Globus pallidus (tissue), 1 donor: ENCODE results near the gene COA3.

Experiments
- DNase-seq: peaks from one replicate; pipeline ENCODE4 v3.0.0-alpha.2; 2015; ENCODE audit warnings: low spot score

The COA3 gene

GRCh38 chr17:42817866-42818265, 19.4 kb upstream of the COA3 start:
- no peak for DNase-seq

- no peak for DNase-seq
Measured at GRCh38 chr17:42814633-42815399, 16.3 kb upstream of the COA3 start.

- DNase-seq = no peak
Measured at GRCh38 chr17:42809250-42809649, 10.7 kb upstream of the COA3 start.

- DNase-seq = no peak
Measured at GRCh38 chr17:42806249-42806648, 7.7 kb upstream of the COA3 start.

DNA sequence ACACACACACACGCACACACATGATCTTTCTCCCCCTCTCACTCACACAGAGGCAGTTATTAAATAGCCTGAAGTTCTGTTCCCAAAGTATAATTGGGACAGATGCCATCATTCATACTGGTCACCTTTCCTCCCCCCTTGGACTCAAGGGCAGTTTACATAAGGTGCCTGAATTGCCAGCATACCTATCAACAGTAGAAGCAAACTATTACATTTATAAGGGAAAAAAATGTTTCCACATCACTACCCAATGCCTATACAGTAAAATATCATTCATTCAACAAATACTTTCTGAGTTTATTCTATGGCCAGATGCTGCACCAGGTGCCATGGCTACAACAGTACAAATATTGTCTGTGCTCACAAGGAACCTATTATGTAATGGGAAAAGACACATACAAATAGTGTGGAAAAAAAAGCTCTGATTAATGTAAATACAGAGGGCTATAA, 6.4 kb upstream of the COA3 start:
- no peak for DNase-seq

- DNase-seq = no peak
Measured at GRCh38 chr17:42803074-42803883, 4.8 kb upstream of the COA3 start.

DNA sequence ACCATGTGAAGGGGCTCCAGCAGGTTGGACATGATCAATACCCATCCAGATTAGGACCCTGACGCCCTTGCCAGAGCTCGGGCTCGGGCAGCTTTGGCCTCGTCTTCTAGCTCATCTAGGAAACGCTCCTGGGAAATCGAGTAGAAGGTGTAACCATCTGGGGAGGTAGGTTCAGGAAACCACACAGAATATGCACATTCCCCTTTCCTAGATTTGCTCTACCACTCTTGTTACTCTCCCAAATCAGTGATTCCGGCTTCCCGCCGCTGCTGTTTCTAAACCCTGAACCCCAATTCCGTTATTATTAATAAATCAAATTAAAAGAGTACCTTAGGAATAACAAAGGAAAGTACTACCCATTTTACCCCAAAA, 507 bp downstream of the COA3 start:
- DNase-seq = no peak

GRCh38 chr17:42797067-42798007, 1.2 kb downstream of the COA3 start:
- no peak for DNase-seq

DNA sequence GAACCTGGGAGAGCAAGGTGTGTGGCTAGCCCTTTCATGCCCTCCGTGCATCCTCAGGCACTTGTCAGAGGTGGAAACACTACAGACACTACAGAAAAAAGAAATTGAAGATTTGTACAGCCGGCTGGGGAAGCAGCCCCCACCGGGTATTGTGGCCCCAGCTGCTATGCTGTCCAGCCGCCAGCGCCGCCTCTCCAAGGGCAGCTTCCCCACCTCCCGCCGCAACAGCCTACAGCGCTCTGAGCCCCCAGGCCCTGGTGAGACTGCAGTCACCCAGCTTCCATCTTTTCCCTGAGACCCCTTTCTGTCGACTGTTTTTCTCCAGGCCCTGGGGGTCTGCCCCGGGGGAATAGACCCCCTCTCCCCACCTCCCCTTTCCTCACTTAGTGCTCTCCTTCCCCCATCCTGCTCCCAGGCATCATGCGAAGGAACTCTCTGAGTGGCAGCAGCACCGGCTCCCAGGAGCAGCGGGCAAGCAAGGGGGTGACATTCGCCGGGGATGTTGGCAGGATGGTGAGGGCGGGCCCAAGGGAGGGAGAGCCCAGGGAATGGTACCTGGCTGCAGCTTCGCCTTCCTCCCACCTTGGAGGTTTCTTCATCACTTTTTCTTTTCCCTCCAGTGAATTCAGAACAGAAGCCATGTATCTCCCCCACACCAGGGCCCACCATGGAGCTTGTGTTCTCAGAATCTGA, 2.3 kb downstream of the COA3 start:
- DNase-seq = no peak

GRCh38 chr17:42795465-42795864, 3.0 kb downstream of the COA3 start:
- DNase-seq = no peak

DNA sequence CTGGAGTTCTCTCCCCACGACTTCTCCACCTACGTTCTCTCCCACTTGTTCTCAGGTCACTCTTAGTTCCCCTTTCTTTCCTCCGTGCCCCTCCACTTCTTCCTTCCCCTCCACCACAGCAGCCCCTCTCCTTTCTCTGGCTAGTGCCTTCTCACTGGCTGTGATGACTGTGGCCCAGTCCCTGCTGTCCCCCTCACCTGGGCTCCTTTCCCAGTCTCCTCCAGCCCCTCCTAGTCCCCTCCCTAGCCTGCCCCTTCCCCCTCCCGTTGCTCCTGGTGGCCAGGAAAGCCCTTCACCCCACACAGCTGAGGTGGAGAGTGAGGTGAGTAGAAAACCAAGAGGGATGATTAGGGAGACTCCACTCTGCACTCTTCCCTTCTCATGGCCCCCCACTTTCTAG, 3.4 kb downstream of the COA3 start:
- no peak for DNase-seq

DNA sequence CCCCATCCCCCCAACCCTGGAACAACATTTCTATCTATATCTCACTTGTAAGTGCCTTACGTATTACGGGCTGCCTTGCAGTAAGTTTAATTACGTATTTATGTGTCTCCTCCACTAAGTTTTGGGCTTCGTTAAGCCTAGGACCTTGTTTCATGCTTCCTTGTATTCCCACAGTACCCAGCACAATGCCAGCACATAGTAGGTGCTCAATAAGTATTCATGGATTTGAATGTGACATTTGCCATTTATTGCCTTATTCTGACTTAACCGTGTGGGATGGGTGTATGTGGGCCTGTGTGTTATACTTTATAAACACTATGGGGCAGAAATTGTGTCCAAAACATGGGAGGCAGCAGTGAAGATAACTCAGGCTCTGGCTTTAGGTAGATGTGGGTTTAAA, 6.0 kb downstream of the COA3 start:
- no peak for DNase-seq

DNA sequence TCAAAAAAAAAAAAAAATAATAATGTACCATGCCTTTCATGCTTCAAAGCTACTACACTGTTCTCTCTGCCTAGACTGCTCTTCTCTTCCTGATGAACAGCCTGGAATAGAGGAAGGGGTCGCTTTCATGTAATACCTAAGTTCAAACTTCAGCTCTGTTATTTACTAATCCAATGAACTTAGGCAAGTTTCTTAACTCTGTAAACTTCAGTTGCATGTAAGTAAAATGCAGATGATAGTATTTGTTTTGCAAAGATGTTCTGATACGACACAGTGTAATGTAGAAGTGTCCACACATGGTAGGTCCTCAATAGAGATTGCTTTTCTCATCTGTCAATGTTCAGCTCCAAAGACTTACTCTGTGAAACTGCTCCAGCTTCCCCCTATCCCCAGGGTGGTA, 6.6 kb downstream of the COA3 start:
- DNase-seq = no peak

- DNase-seq = no peak
Measured at GRCh38 chr17:42787266-42787665, 11.2 kb downstream of the COA3 start.

DNA sequence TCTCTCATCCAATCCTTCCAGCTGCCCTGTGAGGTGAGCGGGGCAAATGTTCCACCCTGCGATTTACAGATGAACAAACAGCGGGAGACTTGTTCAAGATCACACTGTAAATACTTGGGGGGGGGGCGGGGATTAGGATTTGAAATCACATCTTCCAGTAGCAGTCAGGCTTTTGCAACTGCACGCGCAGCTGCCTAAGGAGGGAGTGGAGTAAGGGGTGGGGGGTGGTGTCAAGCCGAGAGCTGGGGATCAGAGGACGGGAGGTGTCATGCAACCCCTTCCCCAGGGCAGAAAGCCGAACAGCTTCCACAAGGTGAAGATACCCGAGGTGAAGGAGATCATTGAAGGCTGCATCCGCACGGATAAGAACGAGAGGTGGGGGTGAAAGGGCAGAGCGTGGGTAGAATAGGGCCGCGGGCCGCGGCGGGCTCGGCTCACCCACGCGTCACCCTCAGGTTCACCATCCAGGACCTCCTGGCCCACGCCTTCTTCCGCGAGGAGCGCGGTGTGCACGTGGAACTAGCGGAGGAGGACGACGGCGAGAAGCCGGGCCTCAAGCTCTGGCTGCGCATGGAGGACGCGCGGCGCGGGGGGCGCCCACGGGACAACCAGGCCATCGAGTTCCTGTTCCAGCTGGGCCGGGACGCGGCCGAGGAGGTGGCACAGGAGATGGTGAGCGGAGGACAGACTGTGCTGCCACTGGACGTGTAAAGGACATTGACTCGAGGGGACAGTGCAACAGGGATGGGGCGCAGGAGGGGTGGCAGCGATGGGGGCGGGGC, 13.5 kb downstream of the COA3 start:
- DNase-seq = no peak

DNA sequence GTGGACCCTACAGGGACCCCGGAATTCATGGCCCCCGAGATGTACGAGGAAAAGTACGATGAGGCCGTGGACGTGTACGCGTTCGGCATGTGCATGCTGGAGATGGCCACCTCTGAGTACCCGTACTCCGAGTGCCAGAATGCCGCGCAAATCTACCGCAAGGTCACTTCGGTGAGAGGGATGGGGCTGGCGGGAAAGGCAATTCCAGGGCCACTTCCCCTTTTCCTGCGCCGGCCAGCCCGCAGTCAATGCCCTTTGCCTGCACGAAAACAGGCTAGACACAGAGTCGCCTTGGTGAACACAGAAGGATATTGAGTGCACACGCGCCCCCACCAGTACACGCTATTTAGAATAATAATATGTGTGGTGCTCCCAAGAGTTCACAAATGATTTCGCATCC, 14.1 kb downstream of the COA3 start:
- DNase-seq = no peak

DNA sequence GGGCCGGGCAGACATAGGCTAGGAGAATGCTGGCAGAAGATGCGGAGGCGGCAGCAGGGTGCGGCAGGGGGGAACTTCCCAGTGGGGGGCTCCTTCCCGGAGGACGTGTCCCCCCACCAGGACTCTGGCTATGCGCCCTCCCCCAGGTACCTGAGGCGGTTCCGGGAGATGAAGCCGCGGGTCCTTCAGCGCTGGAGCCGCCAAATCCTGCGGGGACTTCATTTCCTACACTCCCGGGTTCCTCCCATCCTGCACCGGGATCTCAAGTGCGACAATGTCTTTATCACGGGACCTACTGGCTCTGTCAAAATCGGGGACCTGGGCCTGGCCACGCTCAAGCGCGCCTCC, 14.7 kb downstream of the COA3 start:
- DNase-seq = no peak

GRCh38 chr17:42783062-42783790, 15.3 kb downstream of the COA3 start:
- no peak for DNase-seq

- no peak for DNase-seq
Measured at GRCh38 chr17:42782166-42783061, 16.1 kb downstream of the COA3 start.
